Raji (cell line): Measurements from ENCODE around the gene OSBP2.

Experiments used
- POLR2A ChIP-seq: IDR thresholded peaks from 2 replicates; pipeline ENCODE4 v1.6.1; 2011; ENCODE audit warnings: low read depth, low read length, control low read depth; ENCODE audit not compliant: insufficient read depth

The OSBP2 gene

GRCh38 chr22:30770716-30771115 lies 76.0 kb downstream of the OSBP2 start:
- TF ChIP-seq POLR2A, result no peak

- TF ChIP-seq POLR2A, result no peak
These were observed 79.2 kb downstream of the OSBP2 start for GRCh38 chr22:30773919-30774318.

GRCh38 chr22:30774566-30774965 lies 79.9 kb downstream of the OSBP2 start:
- no peak for TF ChIP-seq POLR2A

GRCh38 chr22:30776476-30776875 lies 81.8 kb downstream of the OSBP2 start:
- no peak for TF ChIP-seq POLR2A

GRCh38 chr22:30777587-30777986 lies 82.9 kb downstream of the OSBP2 start:
- TF ChIP-seq POLR2A, result no peak

- TF ChIP-seq POLR2A, result no peak
These were observed 83.6 kb downstream of the OSBP2 start for GRCh38 chr22:30778261-30778660.

- TF ChIP-seq POLR2A, result no peak
These were observed 85.4 kb downstream of the OSBP2 start for GRCh38 chr22:30780026-30780425.

GRCh38 chr22:30781271-30781875 lies 86.7 kb downstream of the OSBP2 start:
- TF ChIP-seq POLR2A, result no peak

- TF ChIP-seq POLR2A, result no peak
These were observed 87.9 kb downstream of the OSBP2 start for GRCh38 chr22:30782613-30783012.

- no peak for TF ChIP-seq POLR2A
These were observed 88.3 kb downstream of the OSBP2 start for GRCh38 chr22:30783021-30783420.

- no peak for TF ChIP-seq POLR2A
These were observed 90.9 kb downstream of the OSBP2 start for GRCh38 chr22:30785527-30785926.

- no peak for TF ChIP-seq POLR2A
These were observed 95.7 kb downstream of the OSBP2 start for GRCh38 chr22:30790366-30790765.

GRCh38 chr22:30792456-30792855 lies 97.8 kb downstream of the OSBP2 start:
- no peak for TF ChIP-seq POLR2A

GRCh38 chr22:30795118-30795517 lies 100.4 kb downstream of the OSBP2 start:
- TF ChIP-seq POLR2A, result no peak

GRCh38 chr22:30801695-30802094 lies 107.0 kb downstream of the OSBP2 start:
- no peak for TF ChIP-seq POLR2A

- TF ChIP-seq POLR2A, result no peak
These were observed 107.8 kb downstream of the OSBP2 start for GRCh38 chr22:30802202-30803166.

GRCh38 chr22:30803679-30804078 lies 109.0 kb downstream of the OSBP2 start:
- no peak for TF ChIP-seq POLR2A

GRCh38 chr22:30804626-30805025 lies 110.0 kb downstream of the OSBP2 start:
- TF ChIP-seq POLR2A, result no peak
